ENCODE measurements around the gene APOE.
"Not testable (repeated sequence)": the region's sequence is repeated elsewhere in the genome, so short reads cannot be mapped to it uniquely, and the experiment has no call there.

Gene APOE

DNA sequence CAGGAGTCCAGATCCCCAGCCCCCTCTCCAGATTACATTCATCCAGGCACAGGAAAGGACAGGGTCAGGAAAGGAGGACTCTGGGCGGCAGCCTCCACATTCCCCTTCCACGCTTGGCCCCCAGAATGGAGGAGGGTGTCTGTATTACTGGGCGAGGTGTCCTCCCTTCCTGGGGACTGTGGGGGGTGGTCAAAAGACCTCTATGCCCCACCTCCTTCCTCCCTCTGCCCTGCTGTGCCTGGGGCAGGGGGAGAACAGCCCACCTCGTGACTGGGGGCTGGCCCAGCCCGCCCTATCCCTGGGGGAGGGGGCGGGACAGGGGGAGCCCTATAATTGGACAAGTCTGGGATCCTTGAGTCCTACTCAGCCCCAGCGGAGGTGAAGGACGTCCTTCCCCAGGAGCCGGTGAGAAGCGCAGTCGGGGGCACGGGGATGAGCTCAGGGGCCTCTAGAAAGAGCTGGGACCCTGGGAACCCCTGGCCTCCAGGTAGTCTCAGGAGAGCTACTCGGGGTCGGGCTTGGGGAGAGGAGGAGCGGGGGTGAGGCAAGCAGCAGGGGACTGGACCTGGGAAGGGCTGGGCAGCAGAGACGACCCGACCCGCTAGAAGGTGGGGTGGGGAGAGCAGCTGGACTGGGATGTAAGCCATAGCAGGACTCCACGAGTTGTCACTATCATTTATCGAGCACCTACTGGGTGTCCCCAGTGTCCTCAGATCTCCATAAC, at the start of gene APOE:
APOE (plus strand) TSS at position 360 of the 724 bp plus-strand sequence. CDS start 829 bp downstream, outside the sequence.
- no peak for DNase-seq

DNA sequence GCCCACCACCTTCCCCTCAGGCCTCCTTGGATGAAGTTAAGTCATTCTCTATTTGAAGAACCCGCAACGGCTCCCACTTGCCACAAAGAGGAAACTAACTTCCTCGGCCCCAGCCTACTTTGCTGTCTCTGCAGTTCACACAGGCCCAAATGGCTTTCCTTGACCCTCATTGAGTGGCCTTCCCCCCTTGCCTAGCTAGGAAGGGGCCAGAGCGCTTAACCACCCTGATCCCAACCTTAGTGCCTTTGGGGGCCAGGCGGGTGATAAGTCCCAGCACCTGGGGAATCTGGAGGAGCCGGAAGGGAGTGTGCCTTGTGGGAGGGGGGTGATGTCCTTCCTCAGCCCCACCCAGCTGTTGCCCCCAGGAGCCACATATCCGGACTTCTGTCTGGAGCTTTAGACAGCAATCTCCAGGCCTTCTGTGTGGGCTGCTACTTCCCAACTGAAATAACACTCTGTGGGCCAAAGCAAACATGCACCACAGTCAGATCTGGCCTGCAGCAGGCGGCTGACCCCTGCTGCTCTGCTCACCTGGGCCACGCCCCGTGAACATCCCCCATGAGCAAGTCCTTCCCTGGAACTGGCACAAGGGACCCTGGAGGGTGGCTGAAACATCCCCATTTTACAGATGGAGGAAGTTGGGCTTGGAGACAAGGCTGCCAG, 49.0 kb upstream of the APOE start:
- DNase-seq = no peak

DNA sequence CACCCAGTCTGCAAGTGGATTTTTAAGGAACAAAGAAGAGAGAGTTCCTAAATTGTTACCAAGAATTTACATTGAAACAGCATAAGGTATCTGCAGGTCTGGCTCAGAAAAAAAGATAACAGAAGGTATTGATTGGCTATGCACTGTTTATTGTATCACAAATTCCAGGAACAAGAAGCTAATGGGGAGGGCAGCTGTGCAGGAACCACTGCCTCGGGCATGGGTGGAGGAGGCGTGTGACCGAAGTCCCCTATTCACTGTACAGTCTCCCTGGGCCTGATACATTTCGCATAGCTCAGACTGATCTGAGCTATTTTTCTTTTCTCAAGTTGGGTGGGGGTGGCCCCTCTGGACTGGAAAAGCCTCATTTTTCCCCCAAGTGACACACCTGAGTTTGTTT, 47.8 kb upstream of the APOE start:
- DNase-seq = no peak

- not testable (repeated sequence) for DNase-seq
These were observed 44.0 kb upstream of the APOE start for GRCh38 chr19:44861576-44861975.

- no peak for DNase-seq
These were observed 41.6 kb upstream of the APOE start for GRCh38 chr19:44863990-44864389.

- DNase-seq = no peak
These were observed 40.3 kb upstream of the APOE start for GRCh38 chr19:44865196-44865767.

- DNase-seq = no peak
These were observed 38.9 kb upstream of the APOE start for GRCh38 chr19:44866664-44867063.

DNA sequence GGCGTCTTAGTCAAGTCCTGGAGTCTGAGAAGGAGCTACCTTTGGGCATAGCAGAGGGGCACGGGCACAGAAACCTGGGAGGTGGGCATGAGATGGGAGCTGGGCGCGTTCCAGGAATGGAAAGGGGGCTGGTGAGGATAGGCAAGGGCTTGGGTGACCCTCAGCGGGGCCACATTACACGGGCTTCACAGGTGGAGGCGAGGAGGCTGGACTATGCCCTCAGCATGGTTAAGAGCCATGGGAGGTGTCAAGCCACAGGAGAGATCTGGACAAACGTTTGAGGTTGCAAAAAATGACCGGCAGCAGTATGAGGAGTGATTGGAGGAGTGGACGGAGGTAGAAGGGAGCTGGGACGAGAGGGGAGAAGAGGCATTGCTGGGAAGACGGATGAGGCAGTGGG, 38.0 kb upstream of the APOE start:
- no peak for DNase-seq

- no peak for DNase-seq
These were observed 35.7 kb upstream of the APOE start for GRCh38 chr19:44869733-44870470.

DNA sequence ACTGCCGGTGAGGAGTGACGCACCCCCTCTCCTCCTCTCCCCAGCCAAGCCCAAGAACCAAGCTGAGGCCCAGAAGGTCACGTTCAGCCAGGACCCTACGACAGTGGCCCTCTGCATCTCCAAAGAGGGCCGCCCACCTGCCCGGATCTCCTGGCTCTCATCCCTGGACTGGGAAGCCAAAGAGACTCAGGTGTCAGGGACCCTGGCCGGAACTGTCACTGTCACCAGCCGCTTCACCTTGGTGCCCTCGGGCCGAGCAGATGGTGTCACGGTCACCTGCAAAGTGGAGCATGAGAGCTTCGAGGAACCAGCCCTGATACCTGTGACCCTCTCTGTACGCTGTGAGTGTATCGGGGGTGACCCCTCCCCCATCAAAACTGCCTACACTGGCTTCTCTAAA, 33.8 kb upstream of the APOE start:
- DNase-seq = no peak

DNA sequence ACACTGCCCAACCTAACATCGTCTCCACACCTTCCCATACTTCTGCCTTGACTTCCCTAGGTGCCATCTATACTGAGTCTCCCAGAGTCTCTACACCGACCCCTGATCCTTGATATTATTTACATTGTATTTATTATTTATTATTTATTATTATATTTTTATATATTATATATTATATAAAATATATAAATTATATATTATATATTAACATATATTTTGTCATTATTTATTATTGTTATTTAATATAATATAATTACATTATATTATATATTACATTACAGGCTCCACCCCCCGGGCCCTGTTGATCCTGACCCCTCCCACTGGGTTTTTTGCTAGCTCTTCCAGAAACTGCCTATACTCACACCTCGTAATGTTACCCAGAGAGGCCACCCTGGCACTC, 32.9 kb upstream of the APOE start:
- no peak for DNase-seq

- DNase-seq = no peak
These were observed 31.3 kb upstream of the APOE start for GRCh38 chr19:44874317-44874716.

DNA sequence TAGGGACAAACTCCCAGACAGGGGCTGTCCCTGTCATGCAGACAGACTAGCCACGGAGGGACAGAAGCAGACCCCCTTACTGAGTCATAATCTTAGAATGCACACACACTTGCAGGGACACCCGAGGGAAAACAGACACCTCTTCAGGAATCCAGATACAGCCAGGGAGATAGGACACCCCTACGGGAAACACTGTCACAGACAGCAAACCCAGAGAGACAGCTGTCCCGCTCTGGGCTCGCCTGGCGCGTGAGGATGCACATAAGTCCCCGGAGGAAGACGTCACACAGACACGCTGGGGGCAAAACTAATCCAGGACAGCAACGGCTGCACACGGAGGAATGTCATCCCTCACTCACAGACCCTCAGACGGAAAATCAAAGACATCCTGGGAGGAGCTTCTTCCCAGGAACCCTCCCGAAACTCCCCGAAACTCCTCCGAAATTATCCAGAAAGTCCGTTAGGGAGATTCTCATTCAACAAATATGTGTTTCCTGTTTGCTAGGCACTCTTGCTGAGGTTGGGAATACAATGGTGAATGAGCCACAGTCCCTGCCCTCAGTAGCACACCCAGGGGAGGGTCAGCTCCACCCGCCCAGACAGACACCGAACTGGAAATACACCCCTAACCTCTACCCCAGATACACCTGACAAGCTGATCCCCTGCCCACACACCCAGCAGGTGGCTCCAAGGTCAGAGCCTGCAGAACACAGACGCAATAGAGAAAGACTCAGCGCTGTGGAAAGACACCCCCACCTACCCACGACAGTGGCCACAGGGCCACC, 29.7 kb upstream of the APOE start:
- DNase-seq = peak; percentile 18 to 46

DNA sequence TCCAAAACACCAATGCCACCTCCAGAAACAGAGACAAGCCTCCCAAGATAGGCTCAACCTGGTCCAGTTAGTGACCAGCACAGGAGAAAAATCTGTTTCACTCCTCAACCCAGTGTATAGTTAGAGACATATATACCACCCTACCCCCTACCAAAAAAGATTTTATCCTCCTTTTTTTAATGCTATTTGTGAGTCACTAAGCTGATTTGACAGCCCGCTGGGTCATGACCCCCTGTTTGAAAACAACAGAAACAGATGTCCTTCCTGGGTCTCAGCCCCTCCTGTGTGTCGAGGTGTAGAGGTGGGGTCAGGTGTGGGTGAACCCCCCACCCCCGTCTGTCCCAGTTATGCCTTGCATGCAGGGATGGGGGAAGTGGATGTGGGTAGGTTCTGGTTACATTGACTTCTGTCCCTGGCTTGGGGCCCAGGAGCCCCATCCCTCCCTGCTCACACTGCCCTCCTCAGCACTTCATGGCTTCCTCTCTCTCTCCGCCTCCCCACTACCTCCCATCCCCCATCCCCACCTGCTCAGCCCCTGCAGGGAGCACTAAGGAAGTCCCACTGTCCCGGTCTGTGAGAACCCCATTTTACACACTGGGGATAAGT, 28.6 kb upstream of the APOE start:
- no peak for DNase-seq

- no peak for DNase-seq
These were observed 27.3 kb upstream of the APOE start for GRCh38 chr19:44878120-44878865.

DNA sequence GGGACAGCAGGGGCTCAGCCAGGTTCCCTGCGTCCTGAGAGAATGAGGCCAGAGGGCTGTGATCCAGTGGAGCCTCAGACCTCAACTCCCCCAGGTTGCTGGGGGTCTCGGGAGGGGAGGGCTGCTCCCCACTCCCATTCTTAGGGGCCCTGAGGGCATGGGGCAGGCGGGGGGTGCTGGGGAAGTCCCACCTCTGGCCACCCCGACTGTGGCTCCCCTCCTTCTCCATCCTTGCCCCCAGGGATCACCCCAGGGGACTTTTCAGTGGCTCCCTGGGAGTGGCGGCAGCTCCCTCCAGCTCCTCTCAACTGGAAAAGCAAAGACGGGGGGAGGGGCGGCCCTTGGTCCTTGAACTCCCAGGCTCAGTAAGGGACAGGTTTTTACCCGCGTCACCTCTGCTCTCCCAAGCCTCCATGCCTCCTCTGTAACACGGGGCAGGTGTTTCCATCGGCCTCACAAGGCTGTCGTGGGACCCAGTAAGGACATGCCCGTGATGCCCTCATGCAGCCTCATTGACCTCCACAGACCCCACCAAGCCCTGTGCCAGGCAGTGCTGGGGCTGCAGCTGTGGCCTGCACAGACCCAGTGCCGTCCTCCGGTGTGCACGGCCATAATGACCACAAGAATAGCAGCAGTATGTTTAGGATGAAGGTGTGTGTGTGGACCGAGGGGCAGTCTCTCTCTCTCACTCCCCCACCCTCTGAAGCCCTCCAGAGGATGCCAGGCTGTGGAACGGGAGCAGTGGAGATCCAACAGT, 26.1 kb upstream of the APOE start:
- no peak for DNase-seq

DNA sequence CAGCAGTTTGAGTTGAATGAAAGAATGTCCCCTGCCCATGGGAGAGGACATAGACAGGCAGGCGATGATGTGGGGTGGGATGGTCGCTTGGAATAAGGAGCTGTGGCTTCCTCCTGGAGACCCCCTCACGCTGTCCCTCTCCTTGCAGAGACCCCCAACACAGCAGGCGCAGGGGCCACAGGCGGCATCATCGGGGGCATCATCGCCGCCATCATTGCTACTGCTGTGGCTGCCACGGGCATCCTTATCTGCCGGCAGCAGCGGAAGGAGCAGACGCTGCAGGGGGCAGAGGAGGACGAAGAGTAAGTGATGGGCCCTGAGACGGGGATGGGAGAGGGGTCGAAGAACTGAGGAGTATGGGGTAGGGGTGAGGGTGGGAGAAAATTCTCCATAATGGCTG, 23.5 kb upstream of the APOE start:
- DNase-seq = no peak

DNA sequence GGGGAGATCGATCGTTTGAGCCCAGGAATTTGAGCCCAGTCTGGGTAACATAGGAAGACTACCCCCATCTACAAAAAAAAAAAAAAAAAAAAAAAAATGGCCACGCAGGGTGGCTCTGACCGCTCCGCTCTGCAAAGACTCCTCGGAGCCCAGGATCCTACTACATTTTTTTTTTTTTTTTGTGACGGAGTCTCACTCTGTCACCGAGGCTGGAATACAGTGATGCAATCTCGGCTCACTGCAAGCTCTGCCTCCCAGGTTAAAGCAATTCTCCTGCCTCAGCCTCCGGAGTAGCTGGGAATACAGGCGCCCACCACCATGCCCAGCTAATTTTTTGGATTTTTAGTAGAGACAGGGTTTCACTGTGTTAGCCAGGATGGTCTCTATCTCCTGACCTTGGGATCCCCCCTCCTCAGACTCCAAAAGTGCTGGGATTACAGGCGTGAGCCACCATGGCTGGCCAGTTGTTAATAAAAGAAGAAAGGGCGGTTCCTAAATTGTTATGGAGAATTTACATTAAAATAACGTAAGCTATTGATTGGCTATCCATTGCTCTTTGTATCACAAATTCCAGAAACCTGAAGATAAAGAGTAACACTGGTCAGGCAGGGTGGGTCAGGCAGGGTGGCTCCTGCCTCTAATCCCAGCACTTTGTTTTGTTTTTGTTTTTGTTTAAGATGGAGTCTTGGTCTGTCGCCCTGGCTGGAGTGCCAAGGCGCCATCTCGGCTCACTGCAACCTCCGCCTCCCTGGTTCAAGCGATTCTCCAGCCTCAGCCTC, 22.8 kb upstream of the APOE start:
- DNase-seq = not testable (repeated sequence)

GRCh38 chr19:44883922-44884321, 21.7 kb upstream of the APOE start:
- DNase-seq = no peak

GRCh38 chr19:44884566-44884965, 21.0 kb upstream of the APOE start:
- no peak for DNase-seq
